H1 (cell line): ENCODE data around the gene SPAG8. TPM values are rescaled to one million over a fixed set of nuclear protein-coding genes. Genes with fewer than 3 reads are reported as not detected.

Experiments
- CTCF ChIA-PET: fragments of 300-600 bp; sonication (Branson Sonifier 250); formaldehyde crosslinking; loops from one replicate; lab custom pipeline; 2021; ENCODE audit not compliant: partially characterized antibody; lab: Charles Lee
- POLR2A ChIA-PET: fragments of 300-600 bp; sonication (Branson Sonifier 250); formaldehyde crosslinking; loops from one replicate; lab custom pipeline; 2021; ENCODE audit warnings: inconsistent platforms; ENCODE audit not compliant: partially characterized antibody; lab: Charles Lee
- DNase-seq, 2 experiments: peaks; one replicate each; pipeline versions ENCODE4 v3.0.0 to v3.0.0-alpha.2; 2010 to 2022; ENCODE audit warnings: low spot score in 2 of 2, low read depth in 1 of 2, mixed read lengths in 1 of 2
- FAIRE-seq: peaks from 2 replicates; lab custom pipeline; 2011; peaks lifted over from hg19 to GRCh38; lab: Jason Lieb, UNC
- H2AFZ ChIP-seq: 2 replicates; pipeline ENCODE4 v1.8.1; 2012; ENCODE audit warnings: low read length, inconsistent platforms
- H2AK5ac ChIP-seq: 2 replicates; pipeline ENCODE4 v1.6.1; 2013; ENCODE audit warnings: low read depth, low read length
- H2BK120ac ChIP-seq: replicated peaks from 2 replicates; pipeline ENCODE3; 2013; ENCODE audit warnings: low read depth, low read length, inconsistent platforms
- H2BK12ac ChIP-seq: 2 replicates; pipeline ENCODE4 v1.6.1; 2013; ENCODE audit warnings: low read depth, low read length
- H2BK15ac ChIP-seq: 2 replicates; pipeline ENCODE4 v1.6.1; 2013; ENCODE audit warnings: low read length
- H2BK20ac ChIP-seq: 2 replicates; pipeline ENCODE4 v1.6.1; 2013; ENCODE audit warnings: low read length
- H2BK5ac ChIP-seq: 2 replicates; pipeline ENCODE4 v1.6.1; 2013; ENCODE audit warnings: low read depth, low read length
- H3K14ac ChIP-seq: 2 replicates; pipeline ENCODE4 v1.6.1; 2013; ENCODE audit warnings: inconsistent platforms; ENCODE audit not compliant: insufficient read length
- H3K18ac ChIP-seq: 2 replicates; pipeline ENCODE4 v1.6.1; 2013; ENCODE audit warnings: low read length; ENCODE audit errors: extremely low read depth
- H3K23ac ChIP-seq: 2 replicates; pipeline ENCODE4 v1.6.1; 2013; ENCODE audit warnings: inconsistent platforms; ENCODE audit not compliant: insufficient read length
- H3K23me2 ChIP-seq: 2 replicates; pipeline ENCODE4 v1.6.1; 2013; ENCODE audit warnings: low read depth, low read length
- H3K27ac ChIP-seq: 2 replicates; pipeline ENCODE4 v1.6.1; 2011; ENCODE audit warnings: low read depth, low read length, inconsistent platforms
- H3K27me3 ChIP-seq, 4 experiments: replicated peaks in 1 of 4; 1 replicate in 1 of 4; 2 replicates in 3 of 4; pipeline versions ENCODE4 v1.6.1 to v1.8.1; 2011 to 2013; ENCODE audit warnings: low read length in 3 of 4, mild to moderate bottlenecking in 3 of 4, inconsistent platforms in 2 of 4, mixed read lengths in 2 of 4, moderate library complexity in 1 of 4; ENCODE audit not compliant: control insufficient read depth in 3 of 4, insufficient read depth in 3 of 4; ENCODE audit errors: extremely low read depth in 1 of 4
- H3K36me3 ChIP-seq, 4 experiments: 2 replicates each; pipeline versions ENCODE4 v1.6.1 to v1.8.1; 2011 to 2013; ENCODE audit warnings: mild to moderate bottlenecking in 4 of 4, low read length in 3 of 4, moderate library complexity in 2 of 4, control low read depth in 1 of 4, inconsistent platforms in 1 of 4; ENCODE audit not compliant: insufficient read depth in 4 of 4, control insufficient read depth in 2 of 4
- H3K4ac ChIP-seq: replicated peaks from 2 replicates; pipeline ENCODE3; 2013; ENCODE audit warnings: low read length, low read depth, mixed read lengths, inconsistent platforms; ENCODE audit not compliant: insufficient read length
- H3K4me1 ChIP-seq, 4 experiments: replicated peaks in 1 of 4; 1 replicate in 1 of 4; 2 replicates in 3 of 4; pipeline versions ENCODE4 v1.6.1 to v1.8.1; 2011 to 2013; ENCODE audit warnings: low read length in 3 of 4, inconsistent platforms in 2 of 4, mixed read lengths in 1 of 4; ENCODE audit not compliant: insufficient read depth in 4 of 4, control insufficient read depth in 3 of 4
- H3K4me2 ChIP-seq, 2 experiments: 2 replicates each; pipeline versions ENCODE4 v1.6.1 to v1.8.1; 2011 to 2013; ENCODE audit warnings: low read depth in 2 of 2, low read length in 2 of 2, control low read depth in 1 of 2, inconsistent platforms in 1 of 2, mild to moderate bottlenecking in 1 of 2; ENCODE audit not compliant: insufficient read depth in 1 of 2
- H3K4me3 ChIP-seq, 4 experiments: fragments of 200-600, 300-600 bp in 1 of 4; sonication (generic), shearing (Covaris generic), sonication (Bioruptor Twin) in 1 of 4; 2 replicates each; pipeline versions ENCODE4 v1.5.1 to v1.8.1; 2011 to 2016; ENCODE audit warnings: low read length in 4 of 4, low read depth in 3 of 4, control low read depth in 2 of 4, inconsistent platforms in 2 of 4, mild to moderate bottlenecking in 2 of 4, mixed read lengths in 1 of 4, moderate library complexity in 1 of 4; ENCODE audit not compliant: insufficient read depth in 2 of 4; ENCODE audit errors: extremely low read depth in 1 of 4
- H3K56ac ChIP-seq: replicated peaks from 2 replicates; pipeline ENCODE3; 2013; ENCODE audit warnings: low read depth, mild to moderate bottlenecking, mixed read lengths, low read length, inconsistent platforms; ENCODE audit not compliant: insufficient read length
- H3K79me1 ChIP-seq: 2 replicates; pipeline ENCODE4 v1.6.1; 2013; ENCODE audit warnings: low read depth, low read length, control low read depth
- H3K79me2 ChIP-seq, 2 experiments: 2 replicates each; pipeline versions ENCODE4 v1.6.1 to v1.8.1; 2012 to 2013; ENCODE audit warnings: low read length in 2 of 2, mild to moderate bottlenecking in 2 of 2, inconsistent platforms in 1 of 2; ENCODE audit not compliant: insufficient read depth in 2 of 2, control insufficient read depth in 1 of 2
- H3K9ac ChIP-seq, 4 experiments: replicated peaks in 1 of 4; 1 replicate in 1 of 4; 2 replicates in 3 of 4; pipeline versions ENCODE4 v1.6.1 to v1.8.1; 2011 to 2013; ENCODE audit warnings: low read depth in 3 of 4, low read length in 3 of 4, control low read depth in 2 of 4, mild to moderate bottlenecking in 2 of 4, moderate library complexity in 2 of 4, inconsistent platforms in 1 of 4; ENCODE audit errors: extremely low read depth in 1 of 4
- H3K9me3 ChIP-seq, 2 experiments: 2 replicates each; pipeline versions ENCODE4 v1.6.1 to v1.8.1; 2012 to 2013; ENCODE audit warnings: mild to moderate bottlenecking in 2 of 2, moderate library complexity in 2 of 2, control low read depth in 1 of 2, inconsistent platforms in 1 of 2, low read depth in 1 of 2, low read length in 1 of 2, mixed read lengths in 1 of 2; ENCODE audit not compliant: insufficient read depth in 2 of 2
- H4K20me1 ChIP-seq, 2 experiments: replicated peaks in 1 of 2; 2 replicates each; pipeline versions ENCODE3 to v1.8.1; 2011 to 2013; ENCODE audit warnings: inconsistent platforms in 2 of 2, low read length in 2 of 2, mild to moderate bottlenecking in 1 of 2; ENCODE audit not compliant: insufficient read depth in 2 of 2, control insufficient read depth in 1 of 2
- H4K5ac ChIP-seq: 2 replicates; pipeline ENCODE4 v1.6.1; 2013; ENCODE audit warnings: low read length, low read depth, mixed read lengths, inconsistent platforms; ENCODE audit not compliant: insufficient read length
- H4K8ac ChIP-seq: 2 replicates; pipeline ENCODE4 v1.8.0; 2013; ENCODE audit warnings: mild to moderate bottlenecking, moderate library complexity, low read length, inconsistent platforms; ENCODE audit not compliant: insufficient read depth; ENCODE audit errors: extremely low read depth
- H4K91ac ChIP-seq: replicated peaks from 2 replicates; pipeline ENCODE3; 2013; ENCODE audit warnings: low read length, mixed read lengths, inconsistent platforms; ENCODE audit not compliant: insufficient read length
- E2F6 ChIP-seq: IDR thresholded peaks from 2 replicates; pipeline ENCODE4 v1.6.1; 2012; ENCODE audit warnings: inconsistent platforms
- RXRA ChIP-seq: IDR thresholded peaks from 2 replicates; pipeline ENCODE4 v1.6.1; 2011; ENCODE audit warnings: low read depth, mild to moderate bottlenecking, low read length, moderate library complexity; ENCODE audit not compliant: insufficient read depth
- WGBS, 2 experiments: shearing (Covaris generic) in 1 of 2; methylation state at CpG; one replicate each; pipeline versions ENCODE4 v1.1.6 to v1.1.7; 2013 to 2015; ENCODE audit warnings: low lambda C conversion rate in 2 of 2, mixed read lengths in 2 of 2, inconsistent platforms in 1 of 2, low coverage in 1 of 2, missing lambda C conversion rate in 1 of 2; ENCODE audit not compliant: insufficient replicate concordance in 2 of 2, insufficient coverage in 1 of 2, insufficient read length in 1 of 2; ENCODE audit errors: extremely low coverage in 1 of 2, missing lambda C conversion rate in 1 of 2; 5-methylcytosine and 5-hydroxymethylcytosine counted together
- polyA plus RNA-seq, 7 experiments: library from polyadenylated mRNA; depleted of rRNA in 3 of 7; stranded (reverse) in 5 of 7; unstranded in 2 of 7; fragments of >200 nt in 5 of 7; fragments of 200-250 nt in 2 of 7; gene quantifications; 1 replicate in 5 of 7; 2 replicates in 1 of 7; 4 replicates in 1 of 7; pipeline versions ENCODE4 v1.2.1 to v1.2.3, GENCODE V29; 2011 to 2013; ENCODE audit warnings: missing spikeins in 2 of 7, mixed read lengths in 2 of 7
- total RNA-seq: library from RNA; stranded (reverse); fragmentation: NEBNext Ultra II Directional; extraction: Animal tissue kit (Norgen Biotek cat#: 25700); gene quantifications from 2 replicates; pipeline ENCODE4 v1.2.1, GENCODE V29; 2021

The SPAG8 gene
- total and polyA plus RNA-seq, 2 of the 8 experiments (the other 6 are each of a cell fraction or from before 2014, with no cell fraction given), result 0.37 to 0.44 TPM

- DNase-seq (no peak), FAIRE-seq (no peak)
- no peak overlapping the region for H2BK15ac ChIP-seq
- no peak overlapping the region for H3K14ac ChIP-seq
- no peaks in the 10 kb centered on the region for H4K20me1 ChIP-seq
- H2BK120ac ChIP-seq, result no peak overlapping the region
- no peak overlapping the region for H3K4me3 ChIP-seq
- no peaks in the 10 kb centered on the region for H3K36me3 ChIP-seq
- H3K27me3 ChIP-seq, result no peaks in the 10 kb centered on the region
- H4K8ac ChIP-seq, result no peak overlapping the region
- TF ChIP-seq E2F6, result no peak
- no peak for TF ChIP-seq RXRA
- no peak overlapping the region for H2AK5ac ChIP-seq
- no peaks in the 10 kb centered on the region for H3K79me1 ChIP-seq
- ChIA-PET CTCF (no interaction called here), POLR2A (no interaction called here)
- no peak overlapping the region for H4K91ac ChIP-seq
- H3K4ac ChIP-seq, result no peak overlapping the region
- no peaks in the 10 kb centered on the region for H3K4me1 ChIP-seq
- H2AFZ ChIP-seq, result no peak overlapping the region
- no peak overlapping the region for H4K5ac ChIP-seq
- H3K9me3 ChIP-seq, result no peaks in the 10 kb centered on the region
- WGBS, 2 experiments, result 100% methylated on average over 1 of the region's 1 CpG; no CpG with 5 or more reads in 1 of the 2 experiments
- no peak overlapping the region for H3K23ac ChIP-seq
- no peak overlapping the region for H3K56ac ChIP-seq
- no peak overlapping the region for H3K9ac ChIP-seq
- no peak overlapping the region for H2BK12ac ChIP-seq
- H3K23me2 ChIP-seq, result no peaks in the 10 kb centered on the region
- no peak overlapping the region for H3K27ac ChIP-seq
- no peak overlapping the region for H2BK20ac ChIP-seq
- no peak overlapping the region for H3K4me2 ChIP-seq
- H3K18ac ChIP-seq, result no peak overlapping the region
- peaks cover 0 to 14% of the 10 kb centered on the region in 2 experiments; a peak in 2 of 4 replicates for H3K79me2 ChIP-seq
- H2BK5ac ChIP-seq, result no peak overlapping the region
Observed at GRCh38 chr9:35763803-35764202, 48.3 kb downstream of the SPAG8 start.
